Activated naive CD8-positive, alpha-beta T cell treated with anti-CD3 and anti-CD28 coated beads for 36 hours (primary cell): ENCODE data around the gene ACAA1. TPM values are rescaled to one million over a fixed set of nuclear protein-coding genes. Genes with fewer than 3 reads are reported as not detected.

Source experiments
- DNase-seq: peaks from one replicate; pipeline ENCODE4 v3.0.0; 2021
- H3K27ac Mint-ChIP-seq: one replicate; pipeline ENCODE4 v1.8.0; 2022; ENCODE audit warnings: mild to moderate bottlenecking, moderate library complexity, mixed read lengths
- H3K27me3 Mint-ChIP-seq: one replicate; pipeline ENCODE4 v1.8.0; 2022; ENCODE audit warnings: mild to moderate bottlenecking, mixed read lengths
- H3K36me3 Mint-ChIP-seq: one replicate; pipeline ENCODE4 v1.8.0; 2021; ENCODE audit warnings: mild to moderate bottlenecking, mixed read lengths
- H3K4me1 Mint-ChIP-seq: one replicate; pipeline ENCODE4 v1.8.0; 2021; ENCODE audit warnings: mixed read lengths
- H3K4me3 Mint-ChIP-seq: one replicate; pipeline ENCODE4 v1.8.0; 2022; ENCODE audit warnings: mild to moderate bottlenecking, moderate library complexity, mixed read lengths
- H3K9me3 Mint-ChIP-seq: one replicate; pipeline ENCODE4 v1.8.0; 2022; ENCODE audit warnings: mixed read lengths
- total RNA-seq, 2 experiments: library from RNA; stranded (reverse); gene quantifications; one replicate each; pipeline ENCODE4 v1.2.3, GENCODE V29; 2021

Gene ACAA1
- total RNA-seq, 2 experiments from 2014 or later, result 69.0 to 70.2 TPM

GRCh38 chr3:38120693-38121450 is 16.1 kb downstream of the ACAA1 start:
- Mint-ChIP-seq H3K9me3 (no peaks in the 10 kb centered on the region), H3K36me3 (peaks cover 15% of the 10 kb centered on the region), H3K4me3 (no peak overlapping the region), H3K27ac (peak overlapping the region; percentile 63), H3K4me1 (peaks cover 10% of the 10 kb centered on the region), H3K27me3 (no peaks in the 10 kb centered on the region)
- no peak for DNase-seq

GRCh38 chr3:38119821-38120692 is 16.9 kb downstream of the ACAA1 start:
- Mint-ChIP-seq H3K27ac (no peak overlapping the region), H3K4me3 (no peak overlapping the region), H3K4me1 (peaks cover 14% of the 10 kb centered on the region), H3K27me3 (no peaks in the 10 kb centered on the region), H3K9me3 (no peaks in the 10 kb centered on the region), H3K36me3 (peaks cover 12% of the 10 kb centered on the region)
- DNase-seq, result no peak

GRCh38 chr3:38119248-38119544 is 17.7 kb downstream of the ACAA1 start:
- no peak for DNase-seq
- H3K4me3 Mint-ChIP-seq, result no peak overlapping the region
- peaks cover 9% of the 10 kb centered on the region for H3K36me3 Mint-ChIP-seq
- H3K27ac Mint-ChIP-seq, result peak overlapping the region; percentile 40
- no peaks in the 10 kb centered on the region for H3K9me3 Mint-ChIP-seq
- H3K27me3 Mint-ChIP-seq, result no peaks in the 10 kb centered on the region
- peaks cover 14% of the 10 kb centered on the region for H3K4me1 Mint-ChIP-seq

GRCh38 chr3:38118421-38119247 is 18.3 kb downstream of the ACAA1 start:
- Mint-ChIP-seq H3K4me1 (peaks cover 14% of the 10 kb centered on the region), H3K4me3 (no peak overlapping the region), H3K36me3 (peaks cover 9% of the 10 kb centered on the region), H3K27me3 (no peaks in the 10 kb centered on the region), H3K27ac (peak overlapping the region; percentile 40), H3K9me3 (no peaks in the 10 kb centered on the region)
- no peak for DNase-seq

GRCh38 chr3:38117748-38118420 is 19.0 kb downstream of the ACAA1 start:
- Mint-ChIP-seq H3K9me3 (no peaks in the 10 kb centered on the region), H3K36me3 (peaks cover 5% of the 10 kb centered on the region), H3K4me3 (no peak overlapping the region), H3K27ac (no peak overlapping the region), H3K27me3 (no peaks in the 10 kb centered on the region), H3K4me1 (peaks cover 11% of the 10 kb centered on the region)
- peak; percentile 75 for DNase-seq

- H3K4me1 Mint-ChIP-seq, result peaks cover 7% of the 10 kb centered on the region
- no peaks in the 10 kb centered on the region for H3K27me3 Mint-ChIP-seq
- H3K9me3 Mint-ChIP-seq, result no peaks in the 10 kb centered on the region
- H3K27ac Mint-ChIP-seq, result no peak overlapping the region
- H3K36me3 Mint-ChIP-seq, result peaks cover 2% of the 10 kb centered on the region
- no peak overlapping the region for H3K4me3 Mint-ChIP-seq
- DNase-seq, result no peak
Measured at GRCh38 chr3:38117163-38117716, 19.7 kb downstream of the ACAA1 start.

GRCh38 chr3:38116471-38117162 is 20.3 kb downstream of the ACAA1 start:
- Mint-ChIP-seq H3K36me3 (peaks cover 2% of the 10 kb centered on the region), H3K4me3 (no peak overlapping the region), H3K27me3 (no peaks in the 10 kb centered on the region), H3K4me1 (peaks cover 7% of the 10 kb centered on the region), H3K9me3 (no peaks in the 10 kb centered on the region), H3K27ac (no peak overlapping the region)
- DNase-seq, result no peak

- Mint-ChIP-seq H3K27me3 (no peaks in the 10 kb centered on the region), H3K9me3 (no peaks in the 10 kb centered on the region), H3K36me3 (peaks cover 2% of the 10 kb centered on the region), H3K4me3 (no peak overlapping the region), H3K27ac (no peak overlapping the region), H3K4me1 (peaks cover 7% of the 10 kb centered on the region)
- DNase-seq, result no peak
Measured at GRCh38 chr3:38115645-38116427, 21.1 kb downstream of the ACAA1 start.

- no peak overlapping the region for H3K4me3 Mint-ChIP-seq
- H3K27me3 Mint-ChIP-seq, result no peaks in the 10 kb centered on the region
- H3K9me3 Mint-ChIP-seq, result no peaks in the 10 kb centered on the region
- H3K36me3 Mint-ChIP-seq, result no peaks in the 10 kb centered on the region
- H3K4me1 Mint-ChIP-seq, result peaks cover 7% of the 10 kb centered on the region
- DNase-seq, result no peak
- H3K27ac Mint-ChIP-seq, result no peak overlapping the region
Measured at GRCh38 chr3:38114875-38115644, 21.9 kb downstream of the ACAA1 start.

- no peak overlapping the region for H3K4me3 Mint-ChIP-seq
- no peaks in the 10 kb centered on the region for H3K36me3 Mint-ChIP-seq
- peaks cover 6% of the 10 kb centered on the region for H3K4me1 Mint-ChIP-seq
- no peaks in the 10 kb centered on the region for H3K27me3 Mint-ChIP-seq
- H3K27ac Mint-ChIP-seq, result no peak overlapping the region
- no peak for DNase-seq
- H3K9me3 Mint-ChIP-seq, result no peaks in the 10 kb centered on the region
Measured at GRCh38 chr3:38114052-38114874, 22.7 kb downstream of the ACAA1 start.

GRCh38 chr3:38112378-38112761 is 24.6 kb downstream of the ACAA1 start:
- Mint-ChIP-seq H3K4me1 (peaks cover 3% of the 10 kb centered on the region), H3K27ac (no peak overlapping the region), H3K4me3 (no peak overlapping the region), H3K36me3 (no peaks in the 10 kb centered on the region), H3K27me3 (no peaks in the 10 kb centered on the region), H3K9me3 (no peaks in the 10 kb centered on the region)
- DNase-seq, result no peak

- Mint-ChIP-seq H3K27ac (no peak overlapping the region), H3K4me3 (no peak overlapping the region), H3K27me3 (no peaks in the 10 kb centered on the region), H3K4me1 (peaks cover 3% of the 10 kb centered on the region), H3K36me3 (no peaks in the 10 kb centered on the region), H3K9me3 (no peaks in the 10 kb centered on the region)
- no peak for DNase-seq
Measured at GRCh38 chr3:38111696-38112377, 25.1 kb downstream of the ACAA1 start.
